Lower leg skin (tissue), 4 donors: ENCODE results near the gene TMEM43. TPM values are rescaled to one million over a fixed set of nuclear protein-coding genes. Genes with fewer than 3 reads are reported as not detected.

ENCODE experiments used
- DNase-seq, 2 donors: peaks; one replicate each; pipeline ENCODE4 v3.0.0-alpha.2; 2019; ENCODE audit warnings: low spot score in 2 of 2
- H3K4me3 ChIP-seq: fragments of 200-600 bp; sonication (generic); 2 replicates; pipeline ENCODE4 v1.5.1; 2017; ENCODE audit warnings: mild to moderate bottlenecking, low read depth; ENCODE audit not compliant: poor library complexity, severe bottlenecking
- POLR2A ChIP-seq, 2 donors: fragments of 450-650 bp; IDR thresholded peaks; one replicate each; pipeline ENCODE4 v1.6.1; 2016 to 2017; ENCODE audit warnings: antibody characterized with exemption in 2 of 2, mild to moderate bottlenecking in 1 of 2, moderate library complexity in 1 of 2
- WGBS, 2 donors: methylation state at CpG; one replicate each; pipeline ENCODE4 v1.1.5; 2018; 5-methylcytosine and 5-hydroxymethylcytosine counted together
- intact Hi-C: fragments of 100-400 bp; cut with DNase I; formaldehyde crosslinking; loops from one replicate; pipeline ENCODE4 v1.15.0; 2023; ENCODE audit warnings: low total_unique reads
- total RNA-seq, 4 donors: library from RNA; depleted of rRNA; stranded (reverse); fragments of >200 nt; gene quantifications; one replicate each; pipeline ENCODE4 v1.1.0, GENCODE V29; 2016
- TF ChIP-seq, protein P1 (sequence below), 3 donors: fragments of 450-650 bp; IDR thresholded peaks; one replicate each; pipeline ENCODE4 v1.5.1; 2016; ENCODE audit warnings: antibody characterized with exemption in 3 of 3, mild to moderate bottlenecking in 3 of 3, moderate library complexity in 2 of 3

Gene TMEM43
- total RNA-seq, 4 donors from 2014 or later: 184 to 225 (median 202) TPM

DNA sequence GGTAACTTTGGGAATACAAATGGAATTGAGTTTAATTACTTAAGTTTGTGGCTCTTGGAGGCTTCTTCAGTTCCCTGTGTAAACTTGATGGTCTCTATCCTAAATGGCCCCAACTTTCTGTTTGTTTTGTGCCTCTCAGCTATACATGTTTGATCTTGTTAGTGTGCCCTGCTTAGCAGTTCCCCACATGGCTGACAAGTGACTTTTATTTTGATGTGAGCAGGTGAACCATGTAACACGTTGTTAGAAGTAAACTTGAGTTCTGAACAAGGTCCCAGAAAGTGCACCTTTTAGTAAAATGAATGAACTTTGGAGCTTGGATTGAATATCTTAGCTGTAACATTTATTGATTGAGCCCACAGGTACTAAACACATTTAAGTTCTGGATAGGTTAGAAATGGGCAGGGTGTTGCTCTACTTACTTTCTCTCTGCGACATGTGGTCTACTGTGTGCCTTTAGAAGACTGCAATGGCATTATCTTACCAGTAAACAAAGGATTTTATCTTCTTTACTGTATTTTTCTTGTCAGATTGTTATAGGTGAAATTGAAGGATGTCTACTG lies 58.2 kb downstream of the TMEM43 start:
- whole genome bisulfite sequencing, 2 donors: 43 to 62% methylated on average over 2 of the region's 2 CpGs
- DNase-seq: no peak
- H3K4me3 ChIP-seq: no peak overlapping the region
- TF ChIP-seq, protein P1, sequence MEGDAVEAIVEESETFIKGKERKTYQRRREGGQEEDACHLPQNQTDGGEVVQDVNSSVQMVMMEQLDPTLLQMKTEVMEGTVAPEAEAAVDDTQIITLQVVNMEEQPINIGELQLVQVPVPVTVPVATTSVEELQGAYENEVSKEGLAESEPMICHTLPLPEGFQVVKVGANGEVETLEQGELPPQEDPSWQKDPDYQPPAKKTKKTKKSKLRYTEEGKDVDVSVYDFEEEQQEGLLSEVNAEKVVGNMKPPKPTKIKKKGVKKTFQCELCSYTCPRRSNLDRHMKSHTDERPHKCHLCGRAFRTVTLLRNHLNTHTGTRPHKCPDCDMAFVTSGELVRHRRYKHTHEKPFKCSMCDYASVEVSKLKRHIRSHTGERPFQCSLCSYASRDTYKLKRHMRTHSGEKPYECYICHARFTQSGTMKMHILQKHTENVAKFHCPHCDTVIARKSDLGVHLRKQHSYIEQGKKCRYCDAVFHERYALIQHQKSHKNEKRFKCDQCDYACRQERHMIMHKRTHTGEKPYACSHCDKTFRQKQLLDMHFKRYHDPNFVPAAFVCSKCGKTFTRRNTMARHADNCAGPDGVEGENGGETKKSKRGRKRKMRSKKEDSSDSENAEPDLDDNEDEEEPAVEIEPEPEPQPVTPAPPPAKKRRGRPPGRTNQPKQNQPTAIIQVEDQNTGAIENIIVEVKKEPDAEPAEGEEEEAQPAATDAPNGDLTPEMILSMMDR (IDR thresholded peaks at IDR 0.05): no peak
- no peak for TF ChIP-seq POLR2A (IDR thresholded peaks at IDR 0.05)
- intact Hi-C loops: no loop called here

DNA sequence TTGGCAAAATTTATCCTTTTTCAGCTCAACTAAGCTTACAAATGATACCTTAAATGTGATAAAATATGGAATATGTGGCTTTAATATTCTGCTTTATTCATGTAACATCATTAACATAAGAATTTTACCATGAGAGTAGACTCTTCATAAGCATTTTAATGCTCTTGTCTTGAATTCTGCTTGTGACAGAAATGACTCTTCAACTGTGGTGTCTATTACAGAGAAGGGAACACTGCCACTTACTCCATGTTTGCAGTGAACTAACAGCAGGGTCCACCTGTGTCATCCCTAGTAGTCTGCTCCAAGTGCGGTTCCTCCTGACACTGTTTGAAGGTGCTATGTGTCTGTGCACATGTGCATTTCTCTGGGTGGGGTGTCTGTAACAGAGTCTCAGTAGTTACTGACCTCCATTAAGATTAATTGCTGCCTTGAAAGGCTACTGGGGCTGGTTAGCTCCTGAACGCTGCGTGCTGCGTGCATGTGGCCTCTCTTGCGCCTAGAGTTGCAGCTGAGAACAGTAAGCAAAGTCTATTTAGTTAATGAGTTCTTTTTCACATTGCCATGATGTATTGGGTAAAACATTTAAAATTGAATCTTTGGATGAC lies 62.1 kb downstream of the TMEM43 start:
- 92% methylated on average over 5 of the region's 5 CpGs for WGBS, 2 donors

DNA sequence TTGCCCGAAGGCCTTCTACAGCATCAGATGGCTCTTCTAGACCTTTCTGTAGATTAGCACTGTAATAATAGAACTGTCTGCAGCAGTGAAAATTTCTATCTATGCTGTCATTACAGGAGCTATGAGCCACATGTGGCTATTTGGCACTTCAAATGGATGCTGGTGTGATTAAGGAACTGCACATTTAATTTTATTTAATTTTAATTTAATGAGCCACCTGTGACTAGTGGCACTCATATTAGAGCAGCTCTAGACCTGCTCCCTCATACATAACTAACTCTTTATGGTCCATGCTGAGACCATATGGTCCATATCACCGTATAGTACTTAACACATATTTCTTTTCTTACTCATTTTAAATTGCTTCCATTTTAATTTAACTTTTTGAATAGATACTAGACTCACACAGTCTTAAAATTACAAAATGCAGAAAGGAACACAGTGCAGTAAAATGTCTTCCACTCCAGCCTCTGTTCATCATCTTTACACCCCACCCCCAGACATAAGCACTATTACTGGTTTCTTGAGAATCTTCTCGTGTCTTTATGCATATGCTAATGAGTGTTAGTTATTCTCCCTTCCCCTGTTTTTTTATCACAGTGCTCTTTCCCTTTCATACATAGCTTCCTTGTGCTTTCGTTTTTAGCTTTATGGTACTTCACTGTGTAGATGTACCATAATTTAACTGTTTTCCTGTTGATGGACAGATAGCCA lies 63.3 kb downstream of the TMEM43 start:
- no peak overlapping the region for H3K4me3 ChIP-seq
- DNase-seq: no peak
- TF ChIP-seq POLR2A (IDR thresholded peaks at IDR 0.05): no peak
- TF ChIP-seq, protein P1 (IDR thresholded peaks at IDR 0.05): no peak
- intact Hi-C loops: no loop called here
- WGBS, 2 donors: 57 to 69% methylated on average over 4 of the region's 4 CpGs

More for the DNA sequence above, 62.1 kb downstream of the TMEM43 start:
- intact Hi-C loops: no loop called here
- TF ChIP-seq, protein P1 (IDR thresholded peaks at IDR 0.05): no peak
- no peak for TF ChIP-seq POLR2A (IDR thresholded peaks at IDR 0.05)
- DNase-seq: no peak
- H3K4me3 ChIP-seq: no peak overlapping the region

Other genes starting within 250 kb of the TMEM43 start
- gene WNT7A, start 245.0 kb upstream of the TMEM43 start, total RNA-seq: 1 to 10 TPM in 1 of 4 donors, under 1 TPM in 3; 0.49 to 2.4 (median 0.68) TPM
- gene CHCHD4, start 182 bp upstream of the TMEM43 start, total RNA-seq: 10 to 100 TPM in 3 of 4 donors, 1 to 10 TPM in 1; 8.4 to 14.6 (median 11.8) TPM
- gene XPC, start 53.5 kb downstream of the TMEM43 start, total RNA-seq: 100 to 1,000 TPM in 1 of 4 donors, 10 to 100 TPM in 3; 50.6 to 110 (median 76.2) TPM
- gene LSM3, start 53.8 kb downstream of the TMEM43 start, total RNA-seq: 10 to 100 TPM in 1 of 4 donors, 1 to 10 TPM in 3; 7.6 to 11.4 (median 8.2) TPM